Gastroesophageal sphincter (tissue), 3 donors: ENCODE results near the gene LIMS2.

Source experiments
- POLR2A ChIP-seq, 2 donors: fragments of 450-650 bp; IDR thresholded peaks; one replicate each; pipeline ENCODE4 v1.6.1; 2017; ENCODE audit warnings: antibody characterized with exemption in 2 of 2, mild to moderate bottlenecking in 2 of 2, moderate library complexity in 1 of 2
- POLR2AphosphoS5 ChIP-seq: sonication (generic); formaldehyde crosslinking; IDR thresholded peaks from one replicate; pipeline ENCODE4 v1.6.1; 2017; ENCODE audit warnings: antibody characterized with exemption
- TF ChIP-seq, protein P1 (sequence below), 4 experiments: fragments of 200-600 bp in 2 of 4; fragments of 450-650 bp in 2 of 4; sonication (generic) in 1 of 4; IDR thresholded peaks; one replicate each; pipeline ENCODE4 v1.5.1; 2017 to 2019; ENCODE audit warnings: antibody characterized with exemption in 4 of 4, mild to moderate bottlenecking in 2 of 4, moderate library complexity in 2 of 4

DNA sequence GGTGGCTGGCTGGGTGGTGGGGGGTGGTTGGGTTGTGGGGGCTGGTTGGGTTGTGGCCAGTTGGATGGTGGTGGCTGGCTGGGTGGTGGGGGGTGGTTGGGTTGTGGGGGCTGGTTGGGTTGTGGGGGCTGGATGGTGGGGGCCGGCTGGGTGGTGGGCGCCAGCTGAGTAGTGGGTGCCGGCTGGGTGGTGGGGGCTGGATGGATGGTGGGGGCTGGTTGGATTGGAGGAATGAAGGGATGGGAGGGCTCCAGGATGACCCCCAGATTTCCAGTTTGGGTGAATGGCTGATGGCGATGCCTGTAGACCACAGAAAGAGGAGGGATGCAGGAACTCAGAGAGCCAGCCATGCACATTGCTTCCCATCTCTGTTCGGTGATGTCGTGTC lies 56.1 kb downstream of the LIMS2 start:
- TF ChIP-seq, protein P1, sequence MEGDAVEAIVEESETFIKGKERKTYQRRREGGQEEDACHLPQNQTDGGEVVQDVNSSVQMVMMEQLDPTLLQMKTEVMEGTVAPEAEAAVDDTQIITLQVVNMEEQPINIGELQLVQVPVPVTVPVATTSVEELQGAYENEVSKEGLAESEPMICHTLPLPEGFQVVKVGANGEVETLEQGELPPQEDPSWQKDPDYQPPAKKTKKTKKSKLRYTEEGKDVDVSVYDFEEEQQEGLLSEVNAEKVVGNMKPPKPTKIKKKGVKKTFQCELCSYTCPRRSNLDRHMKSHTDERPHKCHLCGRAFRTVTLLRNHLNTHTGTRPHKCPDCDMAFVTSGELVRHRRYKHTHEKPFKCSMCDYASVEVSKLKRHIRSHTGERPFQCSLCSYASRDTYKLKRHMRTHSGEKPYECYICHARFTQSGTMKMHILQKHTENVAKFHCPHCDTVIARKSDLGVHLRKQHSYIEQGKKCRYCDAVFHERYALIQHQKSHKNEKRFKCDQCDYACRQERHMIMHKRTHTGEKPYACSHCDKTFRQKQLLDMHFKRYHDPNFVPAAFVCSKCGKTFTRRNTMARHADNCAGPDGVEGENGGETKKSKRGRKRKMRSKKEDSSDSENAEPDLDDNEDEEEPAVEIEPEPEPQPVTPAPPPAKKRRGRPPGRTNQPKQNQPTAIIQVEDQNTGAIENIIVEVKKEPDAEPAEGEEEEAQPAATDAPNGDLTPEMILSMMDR (IDR thresholded peaks at IDR 0.05): no peak
- TF ChIP-seq POLR2AphosphoS5 (no peak), POLR2A (IDR thresholded peaks at IDR 0.05) (no peak)
